Measurements from ENCODE around the gene TMEM72. TPM values are rescaled to one million over a fixed set of nuclear protein-coding genes. Genes with fewer than 3 reads are reported as not detected.
A peak's percentile ranks its signal among the peaks of the same experiment; 100 is the strongest.

TMEM72 gene
- total RNA-seq, 3 donors from 2014 or later, result 14.9 to 40.6 (median 17.4) TPM

GRCh38 chr10:44897049-44897448, 14.1 kb upstream of the TMEM72 start:
- no peak for ATAC-seq
- H3K36me3 ChIP-seq (ENCODE audit: low read depth), result no peaks in the 10 kb centered on the region

GRCh38 chr10:44898665-44899064, 12.5 kb upstream of the TMEM72 start:
- DNase-seq (no peak), ATAC-seq (no peak)
- Histone ChIP-seq H3K36me3 (ENCODE audit: low read depth) (no peaks in the 10 kb centered on the region), H3K4me1 (ENCODE audit: low read depth) (no peaks in the 10 kb centered on the region), H3K4me3 (no peak overlapping the region), H3K9me3 (no peaks in the 10 kb centered on the region)
- no peak for TF ChIP-seq CTCF (IDR thresholded peaks at IDR 0.05)
- intact Hi-C loops (cut with DNase I, micrococcal nuclease), result no loop called here

More at GRCh38 chr10:44897049-44897448, 14.1 kb upstream of the TMEM72 start:
- Histone ChIP-seq H3K9me3 (no peaks in the 10 kb centered on the region), H3K4me3 (no peak overlapping the region), H3K4me1 (ENCODE audit: low read depth) (no peaks in the 10 kb centered on the region)
- DNase-seq, result no peak
- TF ChIP-seq CTCF (IDR thresholded peaks at IDR 0.05), result no peak
- intact Hi-C loops (cut with DNase I, micrococcal nuclease), result no loop called here

- intact Hi-C loops (cut with DNase I, micrococcal nuclease), result no loop called here
- Histone ChIP-seq H3K4me3 (no peak overlapping the region), H3K9me3 (no peaks in the 10 kb centered on the region), H3K4me1 (ENCODE audit: low read depth) (no peaks in the 10 kb centered on the region), H3K36me3 (ENCODE audit: low read depth) (no peaks in the 10 kb centered on the region)
- no peak for DNase-seq
- TF ChIP-seq CTCF (IDR thresholded peaks at IDR 0.05), result no peak
- peak; percentile 61 for ATAC-seq
Measured at GRCh38 chr10:44899450-44900080, 11.6 kb upstream of the TMEM72 start.

- intact Hi-C loops (cut with DNase I, micrococcal nuclease), result no loop called here
- ATAC-seq (no peak), DNase-seq (no peak)
- H3K4me3 ChIP-seq, result no peak overlapping the region
- no peaks in the 10 kb centered on the region for H3K9me3 ChIP-seq
- no peaks in the 10 kb centered on the region for H3K4me1 ChIP-seq (ENCODE audit: low read depth)
- H3K36me3 ChIP-seq (ENCODE audit: low read depth), result no peaks in the 10 kb centered on the region
- no peak for TF ChIP-seq CTCF (IDR thresholded peaks at IDR 0.05)
Measured at GRCh38 chr10:44902941-44903545, 8.1 kb upstream of the TMEM72 start.

GRCh38 chr10:44906486-44906885, 4.7 kb upstream of the TMEM72 start:
- Histone ChIP-seq H3K36me3 (ENCODE audit: low read depth) (no peaks in the 10 kb centered on the region), H3K4me1 (ENCODE audit: low read depth) (peaks cover 27% of the 10 kb centered on the region), H3K9me3 (no peaks in the 10 kb centered on the region), H3K4me3 (no peak overlapping the region)
- intact Hi-C loops (cut with DNase I, micrococcal nuclease), result no loop called here
- ATAC-seq (no peak), DNase-seq (no peak)
- no peak for TF ChIP-seq CTCF (IDR thresholded peaks at IDR 0.05)
